ENCODE results near the gene SLC9A9.

- no peak for TF ChIP-seq CTCF (IDR thresholded peaks at IDR 0.05)
- no peak for TF ChIP-seq POLR2A (IDR thresholded peaks at IDR 0.05)
Observed at GRCh38 chr3:143668385-143668784, 179.9 kb downstream of the SLC9A9 start.

Data from uterus (tissue), 2 donors.